GM12865 (cell line): ENCODE results near the gene TRPC5OS.

Source experiments
- DNase-seq: peaks from one replicate; pipeline ENCODE4 v3.0.0; 2010; ENCODE audit warnings: low read depth
- H3K4me3 ChIP-seq: 2 replicates; pipeline ENCODE4 v1.5.1; 2011; ENCODE audit warnings: mild to moderate bottlenecking, low read depth, low read length, control low read depth
- TF ChIP-seq, protein P1 (sequence below): IDR thresholded peaks from 2 replicates; pipeline ENCODE4 v1.5.1; 2011; ENCODE audit warnings: low read length, control low read depth, low read depth, inconsistent platforms; ENCODE audit not compliant: insufficient read depth; ENCODE audit errors: missing control alignments

Gene TRPC5OS

GRCh38 chrX:111875881-111876280 lies at the start of gene TRPC5OS:
Gene TRPC5OS, plus strand, starts transcription at chrX:111876181. Its CDS starts 25,669 bp downstream, at chrX:111901850.
- TF ChIP-seq, protein P1, sequence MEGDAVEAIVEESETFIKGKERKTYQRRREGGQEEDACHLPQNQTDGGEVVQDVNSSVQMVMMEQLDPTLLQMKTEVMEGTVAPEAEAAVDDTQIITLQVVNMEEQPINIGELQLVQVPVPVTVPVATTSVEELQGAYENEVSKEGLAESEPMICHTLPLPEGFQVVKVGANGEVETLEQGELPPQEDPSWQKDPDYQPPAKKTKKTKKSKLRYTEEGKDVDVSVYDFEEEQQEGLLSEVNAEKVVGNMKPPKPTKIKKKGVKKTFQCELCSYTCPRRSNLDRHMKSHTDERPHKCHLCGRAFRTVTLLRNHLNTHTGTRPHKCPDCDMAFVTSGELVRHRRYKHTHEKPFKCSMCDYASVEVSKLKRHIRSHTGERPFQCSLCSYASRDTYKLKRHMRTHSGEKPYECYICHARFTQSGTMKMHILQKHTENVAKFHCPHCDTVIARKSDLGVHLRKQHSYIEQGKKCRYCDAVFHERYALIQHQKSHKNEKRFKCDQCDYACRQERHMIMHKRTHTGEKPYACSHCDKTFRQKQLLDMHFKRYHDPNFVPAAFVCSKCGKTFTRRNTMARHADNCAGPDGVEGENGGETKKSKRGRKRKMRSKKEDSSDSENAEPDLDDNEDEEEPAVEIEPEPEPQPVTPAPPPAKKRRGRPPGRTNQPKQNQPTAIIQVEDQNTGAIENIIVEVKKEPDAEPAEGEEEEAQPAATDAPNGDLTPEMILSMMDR = no peak
- no peak for DNase-seq
- no peak within 1 kb of the TSS for H3K4me3 ChIP-seq

- no peak overlapping the region for H3K4me3 ChIP-seq
- no peak for DNase-seq
- TF ChIP-seq, protein P1 = no peak
These were observed 46.6 kb upstream of the TRPC5OS start for GRCh38 chrX:111829345-111829744.

DNA sequence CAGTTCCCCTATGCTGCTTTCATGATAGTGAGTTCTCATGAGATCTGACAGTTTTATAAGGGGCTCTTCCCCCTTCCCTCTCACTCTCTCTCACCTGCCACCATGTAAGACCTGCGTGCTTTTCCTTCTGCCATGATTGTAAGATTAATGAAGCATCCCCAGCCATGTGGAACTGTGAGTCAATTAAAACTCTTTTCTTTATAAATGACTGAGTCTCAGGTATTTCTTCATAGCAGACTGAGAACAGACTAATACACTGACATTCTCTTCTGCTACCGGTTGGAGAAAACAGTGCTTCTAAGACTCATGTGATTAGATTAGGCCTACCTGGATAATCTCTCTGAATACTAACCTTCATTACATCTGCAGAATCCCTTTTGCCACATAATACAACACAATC lies 45.4 kb upstream of the TRPC5OS start:
- no peak for DNase-seq
- H3K4me3 ChIP-seq = no peak overlapping the region
- TF ChIP-seq, protein P1 = no peak

DNA sequence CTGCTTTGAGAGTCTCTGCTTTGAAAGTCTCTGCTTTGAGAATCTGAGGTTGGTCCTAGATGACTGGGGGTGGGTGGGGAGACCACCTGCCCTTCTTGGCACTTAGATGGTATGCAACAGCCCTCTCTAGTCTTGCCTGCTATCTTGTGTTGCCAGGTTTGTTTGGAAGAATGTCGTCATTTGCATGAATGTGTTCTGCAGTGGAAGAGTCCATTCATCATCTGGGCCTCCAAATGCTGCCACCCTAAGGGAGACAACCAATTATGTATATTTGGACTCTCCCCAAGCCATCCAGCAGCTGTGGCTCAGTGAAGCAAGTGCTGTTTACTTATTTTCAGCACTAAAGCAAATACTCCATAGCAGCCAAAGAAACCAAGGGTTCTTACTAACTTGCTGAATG lies 44.6 kb upstream of the TRPC5OS start:
- DNase-seq = no peak
- TF ChIP-seq, protein P1 = no peak
- no peak overlapping the region for H3K4me3 ChIP-seq

DNA sequence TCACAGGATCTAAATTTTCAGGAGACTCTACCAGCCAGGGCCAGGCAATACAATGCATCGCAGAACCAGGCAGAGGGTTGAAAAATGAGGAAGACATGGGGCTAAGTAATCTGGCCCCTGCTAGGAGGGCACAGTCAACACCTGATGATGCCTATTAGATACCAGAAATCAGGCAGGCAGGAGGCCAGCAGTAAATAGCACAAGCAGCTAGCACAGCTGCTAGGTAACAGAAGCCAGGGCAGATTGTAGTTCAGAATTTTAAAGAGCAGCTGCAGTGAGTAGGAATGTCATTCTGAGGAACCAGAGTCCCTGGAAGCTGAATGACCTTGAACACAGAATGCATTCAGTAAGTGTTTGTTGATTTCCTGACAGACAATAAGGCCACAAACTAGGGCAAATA lies 38.8 kb upstream of the TRPC5OS start:
- H3K4me3 ChIP-seq = no peak overlapping the region

DNA sequence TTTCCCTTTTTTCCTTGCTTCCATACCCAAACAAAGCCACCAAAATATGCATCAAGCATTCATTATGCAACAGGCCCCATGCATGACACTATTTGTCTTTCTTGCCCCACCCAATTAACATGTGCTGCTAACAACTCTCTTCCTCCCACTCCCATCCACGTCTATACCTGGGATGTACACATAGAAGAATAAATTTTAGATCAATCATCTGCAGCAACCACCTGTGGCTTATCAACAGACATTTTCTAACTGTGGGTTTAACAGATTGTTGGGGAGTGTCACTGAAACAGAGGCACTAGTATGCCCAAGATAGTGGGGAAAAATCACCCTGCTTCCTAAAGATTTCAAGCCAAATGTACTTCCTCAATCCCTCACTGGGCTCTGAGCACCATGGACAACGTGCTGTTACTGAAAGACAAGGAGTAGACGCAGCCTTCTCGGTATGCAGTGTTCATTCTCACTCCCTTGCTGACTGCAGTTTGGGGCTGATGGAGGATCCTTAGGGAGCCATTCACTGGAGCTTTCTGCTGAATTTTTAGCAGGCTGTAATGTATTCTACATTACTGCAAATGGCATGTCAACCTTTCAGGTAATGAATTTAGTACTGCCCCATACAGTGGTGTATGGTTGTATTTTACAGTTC lies 28.4 kb upstream of the TRPC5OS start:
- TF ChIP-seq, protein P1 = no peak
- no peak for DNase-seq
- H3K4me3 ChIP-seq = no peak overlapping the region

More for the DNA sequence above, 38.8 kb upstream of the TRPC5OS start:
- DNase-seq = no peak
- TF ChIP-seq, protein P1 = no peak

- TF ChIP-seq, protein P1 = no peak
- no peak for DNase-seq
- H3K4me3 ChIP-seq = no peak overlapping the region
These were observed 27.4 kb upstream of the TRPC5OS start for GRCh38 chrX:111848541-111848940.
